ENCODE results near the gene THG1L.

DNA sequence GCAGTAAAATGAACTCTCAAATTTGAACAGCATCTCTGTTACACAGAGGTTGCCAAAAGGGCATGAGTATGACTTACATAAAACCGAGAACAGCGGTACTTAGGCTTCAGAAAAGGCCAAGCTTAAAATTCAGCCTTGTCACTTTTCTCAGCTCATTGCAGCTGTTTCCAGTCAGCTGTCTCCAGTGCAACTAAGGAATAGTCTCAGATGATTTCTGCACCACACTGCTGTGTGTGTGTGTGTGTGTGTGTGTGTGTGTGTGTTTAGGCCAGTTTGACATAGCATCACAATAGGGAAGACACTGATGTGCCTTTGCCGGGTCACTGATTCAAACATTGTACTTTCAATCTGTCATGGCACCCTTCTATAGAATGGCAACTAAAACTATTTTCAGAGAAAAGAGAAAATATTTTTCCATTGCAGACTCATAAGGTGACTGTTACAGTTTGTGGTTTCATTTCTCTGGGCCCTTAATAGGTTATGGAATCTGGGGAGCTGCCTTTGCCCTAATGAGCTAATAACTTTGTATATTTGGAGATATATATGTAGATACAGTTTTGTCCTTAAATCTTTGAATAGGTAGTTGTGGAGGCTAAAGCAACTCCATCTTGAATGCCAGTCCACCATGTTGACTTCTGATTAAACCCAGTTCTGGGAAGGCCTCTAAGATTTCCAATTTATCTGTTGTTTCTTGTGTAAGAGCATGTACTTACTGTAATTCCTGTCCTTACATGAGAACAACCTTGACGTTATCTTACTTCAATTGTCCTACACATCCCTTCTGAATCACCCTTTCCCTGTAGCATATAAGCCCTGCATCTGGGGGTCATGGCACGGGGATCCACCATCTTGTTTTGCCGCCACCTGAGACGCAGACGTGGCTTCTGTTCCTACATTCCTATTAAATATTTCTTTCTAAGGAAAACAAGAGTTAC lies 16.8 kb downstream of the THG1L start:
- TF ChIP-seq EP300 (IDR thresholded peaks at IDR 0.05; ENCODE audit: borderline replicate concordance), result no peak
- TF ChIP-seq CEBPB (IDR thresholded peaks at IDR 0.05), result no peak
- TF ChIP-seq FOXM1 (IDR thresholded peaks at IDR 0.05; ENCODE audit: borderline replicate concordance, low read depth), result no peak
- no peak for TF ChIP-seq CREB1 (IDR thresholded peaks at IDR 0.05; ENCODE audit: low read depth)
- TF ChIP-seq ZBTB7A (IDR thresholded peaks at IDR 0.05; ENCODE audit: low read depth), result no peak
- TF ChIP-seq, protein P1, sequence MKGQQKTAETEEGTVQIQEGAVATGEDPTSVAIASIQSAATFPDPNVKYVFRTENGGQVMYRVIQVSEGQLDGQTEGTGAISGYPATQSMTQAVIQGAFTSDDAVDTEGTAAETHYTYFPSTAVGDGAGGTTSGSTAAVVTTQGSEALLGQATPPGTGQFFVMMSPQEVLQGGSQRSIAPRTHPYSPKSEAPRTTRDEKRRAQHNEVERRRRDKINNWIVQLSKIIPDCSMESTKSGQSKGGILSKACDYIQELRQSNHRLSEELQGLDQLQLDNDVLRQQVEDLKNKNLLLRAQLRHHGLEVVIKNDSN (IDR thresholded peaks at IDR 0.05), result no peak
- TF ChIP-seq RAD21 (IDR thresholded peaks at IDR 0.05; ENCODE audit: low read depth), result no peak

All from Ishikawa (cell line).